HCT116 (cell line): ENCODE data around the gene MND1. TPM values are rescaled to one million over a fixed set of nuclear protein-coding genes. Genes with fewer than 3 reads are reported as not detected.

Experiments
- ATAC-seq: fragments of 200-7000 bp; cut with Tn5 transposase; 2 replicates; pipeline ENCODE4 v1.9.1; 2020; ENCODE audit warnings: mild to moderate bottlenecking, moderate library complexity
- BruUV-seq: library from RNA; stranded (reverse); fragments of 400-500 nt; replicated peaks from 2 replicates; lab custom pipeline; 2021; lab: Mats Ljungman, UMichigan
- CTCF ChIA-PET: fragments of 300-600 bp; sonication (Branson Sonifier 250); formaldehyde crosslinking; loops from one replicate; lab custom pipeline; 2021; ENCODE audit warnings: antibody characterized with exemption; lab: Charles Lee
- POLR2A ChIA-PET: fragments of 300-600, 350-600 bp; sonication (Branson Sonifier 250); formaldehyde crosslinking; loops from one replicate; lab custom pipeline; 2021; ENCODE audit warnings: antibody characterized with exemption; lab: Charles Lee
- RAD21 ChIA-PET, 2 experiments: fragments of 300-600 bp; sonication (Branson Sonifier 250); formaldehyde crosslinking; loops; one replicate each; lab custom pipeline; 2023; ENCODE audit warnings: low total read pairs in 2 of 2; ENCODE audit not compliant: uncharacterized antibody in 2 of 2, unreplicated experiment in 2 of 2, low non-redundant PET in 1 of 2; lab: Charles Lee
- DNase-seq: peaks from one replicate; pipeline ENCODE4 v3.0.0-alpha.2; 2010; ENCODE audit warnings: low read depth, low spot score
- H2AFZ ChIP-seq: fragments of 200-600 bp; shearing (Covaris generic), sonication (generic); 2 replicates; pipeline ENCODE4 v1.6.1; 2017; ENCODE audit warnings: low read depth, mixed run types, mixed read lengths, antibody characterized with exemption, low read length; ENCODE audit not compliant: poor library complexity, severe bottlenecking
- H3K27ac ChIP-seq: 2 replicates; pipeline ENCODE4 v1.5.1; 2012; ENCODE audit warnings: low read depth, low read length
- H3K27me3 ChIP-seq: fragments of 200-600 bp; sonication (generic); 2 replicates; pipeline ENCODE4 v1.6.1; 2016; ENCODE audit warnings: mixed run types, low read length, mixed read lengths; ENCODE audit not compliant: insufficient read depth
- H3K36me3 ChIP-seq, 2 experiments: fragments of 200-500 bp in 1 of 2; fragments of 200-600 bp in 1 of 2; sonication (Bioruptor generic) in 1 of 2; sonication (generic) in 1 of 2; 2 replicates each; pipeline versions ENCODE4 v1.5.1 to v1.6.1; 2014 to 2016; ENCODE audit warnings: low read length in 2 of 2, inconsistent platforms in 1 of 2, mixed read lengths in 1 of 2, mixed run types in 1 of 2; ENCODE audit not compliant: insufficient read depth in 2 of 2, control insufficient read depth in 1 of 2
- H3K4me1 ChIP-seq, 2 experiments: fragments of 200-600 bp in 1 of 2; sonication (generic) in 1 of 2; 2 replicates each; pipeline versions ENCODE4 v1.5.1 to v1.6.1; 2012 to 2017; ENCODE audit warnings: low read length in 2 of 2, inconsistent platforms in 1 of 2, mild to moderate bottlenecking in 1 of 2, mixed read lengths in 1 of 2, mixed run types in 1 of 2, moderate library complexity in 1 of 2; ENCODE audit not compliant: insufficient read depth in 2 of 2, control insufficient read depth in 1 of 2
- H3K4me2 ChIP-seq: fragments of 200-600 bp; sonication (generic); 2 replicates; pipeline ENCODE4 v1.6.1; 2017; ENCODE audit warnings: mixed run types, low read length, mixed read lengths
- H3K4me3 ChIP-seq, 2 experiments: fragments of 200-600 bp in 1 of 2; sonication (generic) in 1 of 2; replicated peaks in 1 of 2; 2 replicates each; pipeline ENCODE4 v1.5.1; 2011 to 2016; ENCODE audit warnings: low read length in 2 of 2, control low read depth in 1 of 2, low read depth in 1 of 2, mild to moderate bottlenecking in 1 of 2, mixed read lengths in 1 of 2, mixed run types in 1 of 2
- H3K79me2 ChIP-seq: fragments of 200-600 bp; sonication (generic); 2 replicates; pipeline ENCODE4 v1.6.1; 2017; ENCODE audit warnings: mild to moderate bottlenecking, mixed run types, low read length, moderate library complexity, mixed read lengths; ENCODE audit not compliant: insufficient read depth
- H3K9ac ChIP-seq: fragments of 200-600 bp; sonication (generic); 2 replicates; pipeline ENCODE4 v1.6.1; 2016; ENCODE audit warnings: low read length, mixed read lengths
- H3K9me2 ChIP-seq: fragments of 200-600 bp; sonication (generic), shearing (Covaris generic); 2 replicates; pipeline ENCODE4 v1.6.1; 2017; ENCODE audit warnings: mixed run types, mild to moderate bottlenecking, moderate library complexity; ENCODE audit not compliant: insufficient read depth
- H3K9me3 ChIP-seq, 2 experiments: fragments of 200-500 bp in 1 of 2; fragments of 200-600 bp in 1 of 2; sonication (Bioruptor generic) in 1 of 2; sonication (generic) in 1 of 2; 2 replicates each; pipeline ENCODE4 v1.6.1; 2014 to 2017; ENCODE audit warnings: low read length in 2 of 2, mixed read lengths in 2 of 2, inconsistent platforms in 1 of 2, low read depth in 1 of 2, mild to moderate bottlenecking in 1 of 2, mixed run types in 1 of 2, moderate library complexity in 1 of 2; ENCODE audit not compliant: control insufficient read depth in 1 of 2, insufficient read depth in 1 of 2
- H4K20me1 ChIP-seq: fragments of 200-600 bp; sonication (generic), shearing (Covaris generic); 2 replicates; pipeline ENCODE4 v1.6.1; 2017; ENCODE audit warnings: mixed run types, mild to moderate bottlenecking, moderate library complexity; ENCODE audit not compliant: insufficient read depth
- CBX3 ChIP-seq: IDR thresholded peaks from 2 replicates; pipeline ENCODE4 v1.6.1; 2012; ENCODE audit warnings: low read depth
- EGR1 ChIP-seq: IDR thresholded peaks from 2 replicates; pipeline ENCODE4 v1.6.1; 2012; ENCODE audit warnings: low read depth
- ELF1 ChIP-seq: IDR thresholded peaks from 2 replicates; pipeline ENCODE4 v1.6.1; 2012; ENCODE audit warnings: low read depth, borderline replicate concordance
- EZH2 ChIP-seq: fragments of 200-600 bp; sonication (generic); IDR thresholded peaks from 2 replicates; pipeline ENCODE4 v1.6.1; 2017; ENCODE audit warnings: antibody characterized with exemption, mixed run types
- EZH2phosphoT487 ChIP-seq: fragments of 200-600 bp; IDR thresholded peaks from 2 replicates; pipeline ENCODE4 v1.6.1; 2018; ENCODE audit warnings: antibody characterized with exemption, borderline replicate concordance
- FOSL1 ChIP-seq: IDR thresholded peaks from 2 replicates; pipeline ENCODE4 v1.6.1; 2012; ENCODE audit warnings: low read depth
- JUND ChIP-seq: IDR thresholded peaks from 2 replicates; pipeline ENCODE4 v1.6.1; 2012
- MAX ChIP-seq: IDR thresholded peaks from 2 replicates; pipeline ENCODE4 v1.6.1; 2012
- POLR2A ChIP-seq: IDR thresholded peaks from 2 replicates; pipeline ENCODE4 v1.7.0; 2011; ENCODE audit warnings: borderline replicate concordance; ENCODE audit not compliant: insufficient read depth, insufficient read length; ENCODE audit errors: extremely low read depth
- POLR2AphosphoS5 ChIP-seq: IDR thresholded peaks from 2 replicates; pipeline ENCODE4 v1.6.1; 2011; ENCODE audit warnings: mild to moderate bottlenecking, low read depth, low read length, moderate library complexity
- RAD21 ChIP-seq: IDR thresholded peaks from 2 replicates; pipeline ENCODE4 v1.6.1; 2012; ENCODE audit warnings: low read depth, mild to moderate bottlenecking
- REST ChIP-seq: IDR thresholded peaks from 2 replicates; pipeline ENCODE4 v1.6.1; 2012; ENCODE audit warnings: low read depth
- SIN3A ChIP-seq: IDR thresholded peaks from 2 replicates; pipeline ENCODE4 v1.6.1; 2012; ENCODE audit warnings: low read depth
- SP1 ChIP-seq: IDR thresholded peaks from 2 replicates; pipeline ENCODE4 v1.6.1; 2012; ENCODE audit warnings: low read depth
- SRF ChIP-seq: IDR thresholded peaks from 2 replicates; pipeline ENCODE4 v1.6.1; 2012; ENCODE audit warnings: low read depth
- ZBTB33 ChIP-seq: IDR thresholded peaks from 2 replicates; pipeline ENCODE4 v1.6.1; 2011; ENCODE audit warnings: mild to moderate bottlenecking, low read length, moderate library complexity; ENCODE audit not compliant: insufficient replicate concordance; ENCODE audit errors: extremely low read depth
- ZNF274 ChIP-seq: fragments of 200-500 bp; sonication (Bioruptor generic); IDR thresholded peaks from 2 replicates; pipeline ENCODE4 v1.6.1; 2014; ENCODE audit warnings: mild to moderate bottlenecking, low read depth, low read length, inconsistent platforms
- intact Hi-C: fragments of 100-400 bp; cut with micrococcal nuclease; formaldehyde crosslinking; loops from 2 replicates; pipeline ENCODE4 v1.10.0; 2022
- total RNA-seq: library from RNA; stranded (reverse); gene quantifications from one replicate; pipeline ENCODE4 v1.2.1, GENCODE V29; 2021; ENCODE audit not compliant: unreplicated experiment

MND1 gene
- total RNA-seq, 1 experiment from 2014 or later = 29.9 TPM

GRCh38 chr4:153399358-153399757 is 54.9 kb downstream of the MND1 start:
- Histone ChIP-seq H4K20me1 (no peaks in the 10 kb centered on the region), H3K27ac (no peak overlapping the region), H3K9me3 (no peaks in the 10 kb centered on the region), H3K9ac (no peak overlapping the region), H3K9me2 (no peaks in the 10 kb centered on the region), H3K4me2 (no peak overlapping the region), H3K4me1 (no peaks in the 10 kb centered on the region), H3K36me3 (no peaks in the 10 kb centered on the region), H3K79me2 (no peaks in the 10 kb centered on the region), H2AFZ (no peak overlapping the region), H3K27me3 (no peaks in the 10 kb centered on the region), H3K4me3 (no peak overlapping the region)
- ChIA-PET RAD21 (no interaction called here), POLR2A (no interaction called here), CTCF (no interaction called here)
- DNase-seq = no peak
- intact Hi-C loops = no loop called here
- BruUV-seq = no TSS peak
- ATAC-seq = no peak
- TF ChIP-seq SP1 = no peak
- TF ChIP-seq RAD21 = no peak
- no peak for TF ChIP-seq POLR2A
- no peak for TF ChIP-seq ZBTB33

DNA sequence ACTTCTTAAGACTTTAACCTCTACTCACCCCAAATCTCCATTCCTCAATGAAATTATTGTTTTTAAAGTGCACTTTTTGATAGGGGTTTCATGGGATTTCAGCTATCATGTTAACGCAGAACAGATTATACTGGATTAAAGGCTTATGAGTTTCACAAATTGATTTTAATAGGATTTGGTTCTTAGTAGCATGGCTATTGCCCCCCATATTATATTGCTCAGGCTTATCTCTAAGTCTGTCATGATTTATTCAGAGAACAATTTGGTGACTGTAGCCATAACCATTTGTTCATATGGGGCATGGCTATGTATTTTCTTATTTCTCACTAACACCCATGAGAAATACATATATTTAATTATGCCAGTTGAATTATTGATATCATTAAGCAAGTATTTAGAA is 57.0 kb downstream of the MND1 start:
- no peaks in the 10 kb centered on the region for H3K9me2 ChIP-seq
- H3K36me3 ChIP-seq = no peaks in the 10 kb centered on the region
- CTCF ChIA-PET = no interaction called here
- H3K4me1 ChIP-seq = no peaks in the 10 kb centered on the region
- H3K4me2 ChIP-seq = no peak overlapping the region
- intact Hi-C loops = no loop called here
- DNase-seq (no peak), ATAC-seq (no peak)
- no peaks in the 10 kb centered on the region for H3K79me2 ChIP-seq
- no peak overlapping the region for H3K9ac ChIP-seq
- no peak overlapping the region for H3K27ac ChIP-seq
- no peaks in the 10 kb centered on the region for H3K9me3 ChIP-seq
- H2AFZ ChIP-seq = no peak overlapping the region
- H4K20me1 ChIP-seq = no peaks in the 10 kb centered on the region
- RAD21 ChIA-PET = no interaction called here
- no peaks in the 10 kb centered on the region for H3K27me3 ChIP-seq
- H3K4me3 ChIP-seq = no peak overlapping the region
- BruUV-seq = no TSS peak
- POLR2A ChIA-PET = no interaction called here
- TF ChIP-seq JUND (no peak), SIN3A (no peak), REST (no peak), FOSL1 (no peak), ELF1 (no peak), EGR1 (no peak), RAD21 (no peak), CBX3 (no peak), EZH2phosphoT487 (no peak), ZNF274 (no peak), EZH2 (no peak), SRF (no peak), MAX (no peak), SP1 (no peak), POLR2AphosphoS5 (no peak)
